ENCODE measurements around the gene TASP1.

DNA sequence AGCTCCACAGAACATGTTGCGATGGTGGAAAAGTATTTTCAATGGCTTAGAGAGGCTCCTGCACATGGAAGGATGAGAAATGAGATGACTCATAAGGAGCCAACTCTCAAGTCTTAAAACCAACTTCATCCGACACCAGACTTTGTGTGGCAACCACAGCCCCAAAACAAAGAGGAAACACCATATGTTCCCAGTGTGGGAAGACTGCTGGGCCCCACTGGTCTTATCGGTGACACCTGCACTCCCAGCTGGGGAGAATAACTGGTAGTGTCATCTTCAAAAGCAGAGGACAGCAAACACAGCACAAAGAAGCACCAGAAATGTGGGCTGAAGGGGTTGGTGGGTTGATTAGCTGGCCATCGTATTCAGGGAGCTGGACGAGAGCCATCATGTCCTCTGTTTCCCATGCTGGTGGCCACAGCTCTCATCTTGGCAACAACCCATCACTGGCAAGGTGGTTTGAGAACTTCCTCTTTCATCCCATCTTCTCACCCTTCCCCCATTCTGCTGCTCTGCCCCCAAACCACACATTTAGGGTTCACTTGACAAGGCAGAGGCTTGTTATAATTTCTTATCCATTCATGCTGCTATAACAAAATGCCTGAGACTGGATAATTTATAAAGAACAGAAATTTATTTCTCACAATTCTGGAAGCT lies 46.0 kb upstream of the TASP1 start:
- TF ChIP-seq, protein P1, sequence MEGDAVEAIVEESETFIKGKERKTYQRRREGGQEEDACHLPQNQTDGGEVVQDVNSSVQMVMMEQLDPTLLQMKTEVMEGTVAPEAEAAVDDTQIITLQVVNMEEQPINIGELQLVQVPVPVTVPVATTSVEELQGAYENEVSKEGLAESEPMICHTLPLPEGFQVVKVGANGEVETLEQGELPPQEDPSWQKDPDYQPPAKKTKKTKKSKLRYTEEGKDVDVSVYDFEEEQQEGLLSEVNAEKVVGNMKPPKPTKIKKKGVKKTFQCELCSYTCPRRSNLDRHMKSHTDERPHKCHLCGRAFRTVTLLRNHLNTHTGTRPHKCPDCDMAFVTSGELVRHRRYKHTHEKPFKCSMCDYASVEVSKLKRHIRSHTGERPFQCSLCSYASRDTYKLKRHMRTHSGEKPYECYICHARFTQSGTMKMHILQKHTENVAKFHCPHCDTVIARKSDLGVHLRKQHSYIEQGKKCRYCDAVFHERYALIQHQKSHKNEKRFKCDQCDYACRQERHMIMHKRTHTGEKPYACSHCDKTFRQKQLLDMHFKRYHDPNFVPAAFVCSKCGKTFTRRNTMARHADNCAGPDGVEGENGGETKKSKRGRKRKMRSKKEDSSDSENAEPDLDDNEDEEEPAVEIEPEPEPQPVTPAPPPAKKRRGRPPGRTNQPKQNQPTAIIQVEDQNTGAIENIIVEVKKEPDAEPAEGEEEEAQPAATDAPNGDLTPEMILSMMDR (conservative IDR thresholded peaks at IDR 0.05; ENCODE audit: low read depth, low read length), result no peak
- TF ChIP-seq EZH2 (IDR thresholded peaks at IDR 0.05; ENCODE audit: low read length, unreplicated experiment), result no peak
